ENCODE measurements around the gene GABRB3.

GABRB3 gene

DNA sequence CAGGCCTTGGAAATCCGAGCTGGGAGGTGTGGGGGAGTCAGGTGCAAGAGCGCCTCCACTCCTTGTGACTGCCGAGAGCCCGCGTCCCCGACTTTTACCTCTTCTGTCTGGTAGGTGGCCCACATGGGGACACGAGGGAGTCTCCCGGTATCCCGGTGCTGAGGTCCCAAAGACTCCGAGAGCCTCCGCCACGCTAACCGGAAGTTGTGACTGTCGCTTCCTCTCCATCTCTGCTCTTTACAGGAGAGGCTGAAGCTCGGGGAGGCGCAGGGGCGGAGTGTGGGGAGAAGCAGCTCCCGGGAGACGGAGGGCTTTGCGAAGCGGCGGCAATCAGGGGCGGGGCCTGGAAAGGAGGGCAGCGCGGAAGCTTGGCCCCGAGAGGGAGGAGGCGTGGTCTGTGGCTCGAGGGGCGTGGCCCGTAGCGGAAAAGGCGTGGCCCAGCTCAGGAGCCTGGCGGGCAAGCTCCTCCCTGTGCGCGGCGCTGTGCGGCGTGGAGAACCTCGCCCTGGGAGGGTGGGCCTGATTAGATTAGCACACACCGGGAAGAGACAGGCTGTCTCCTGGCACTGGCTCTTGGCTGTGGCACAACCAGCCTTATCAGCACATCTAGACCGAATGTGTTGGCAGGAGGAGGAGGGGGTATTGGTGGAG is 143.9 kb downstream of the GABRB3 start:
- DNase-seq (ENCODE audit: low spot score): no peak

DNA sequence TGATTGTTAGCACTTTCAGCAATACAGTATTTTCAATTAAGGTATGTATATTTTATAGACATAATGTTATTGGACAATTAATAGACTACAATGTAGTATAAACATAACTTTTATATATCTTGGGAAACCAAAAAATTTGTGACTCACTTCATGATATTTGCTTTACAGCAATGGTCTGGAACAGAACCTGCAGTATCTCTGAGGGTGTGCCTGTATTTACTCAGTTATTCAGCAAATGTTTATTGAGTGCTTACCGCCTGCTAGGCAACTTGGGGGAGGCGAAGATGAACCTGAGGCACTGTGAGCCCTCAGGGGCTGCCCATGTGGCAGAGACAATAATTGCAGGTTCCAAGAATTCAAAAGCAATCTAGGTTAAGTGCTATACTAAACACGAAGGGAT is 144.8 kb downstream of the GABRB3 start:
- DNase-seq (ENCODE audit: low spot score): no peak

GRCh38 chr15:26624128-26624527 is 148.7 kb downstream of the GABRB3 start:
- no peak for DNase-seq (ENCODE audit: low spot score)

GRCh38 chr15:26623071-26623470 is 149.8 kb downstream of the GABRB3 start:
- no peak for DNase-seq (ENCODE audit: low spot score)

DNA sequence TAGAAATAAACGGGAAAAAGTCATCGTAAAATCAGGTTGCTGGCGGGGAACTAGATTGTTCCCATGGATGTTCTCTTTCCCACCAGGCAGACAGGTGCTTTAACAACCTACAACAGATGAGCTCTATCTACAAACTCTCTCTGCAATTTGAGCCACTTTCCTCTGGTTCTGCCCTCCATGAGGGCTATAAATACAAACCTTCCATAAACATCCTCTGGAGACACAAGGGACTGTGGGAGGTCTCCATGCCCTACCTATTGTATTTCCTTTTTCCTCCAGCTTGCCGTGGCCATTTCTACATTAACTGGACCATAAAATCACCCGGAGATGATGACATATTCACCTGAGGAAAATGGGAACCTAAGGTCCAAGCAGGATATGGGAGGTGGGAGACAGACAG is 151.1 kb downstream of the GABRB3 start:
- DNase-seq (ENCODE audit: low spot score): no peak

DNA sequence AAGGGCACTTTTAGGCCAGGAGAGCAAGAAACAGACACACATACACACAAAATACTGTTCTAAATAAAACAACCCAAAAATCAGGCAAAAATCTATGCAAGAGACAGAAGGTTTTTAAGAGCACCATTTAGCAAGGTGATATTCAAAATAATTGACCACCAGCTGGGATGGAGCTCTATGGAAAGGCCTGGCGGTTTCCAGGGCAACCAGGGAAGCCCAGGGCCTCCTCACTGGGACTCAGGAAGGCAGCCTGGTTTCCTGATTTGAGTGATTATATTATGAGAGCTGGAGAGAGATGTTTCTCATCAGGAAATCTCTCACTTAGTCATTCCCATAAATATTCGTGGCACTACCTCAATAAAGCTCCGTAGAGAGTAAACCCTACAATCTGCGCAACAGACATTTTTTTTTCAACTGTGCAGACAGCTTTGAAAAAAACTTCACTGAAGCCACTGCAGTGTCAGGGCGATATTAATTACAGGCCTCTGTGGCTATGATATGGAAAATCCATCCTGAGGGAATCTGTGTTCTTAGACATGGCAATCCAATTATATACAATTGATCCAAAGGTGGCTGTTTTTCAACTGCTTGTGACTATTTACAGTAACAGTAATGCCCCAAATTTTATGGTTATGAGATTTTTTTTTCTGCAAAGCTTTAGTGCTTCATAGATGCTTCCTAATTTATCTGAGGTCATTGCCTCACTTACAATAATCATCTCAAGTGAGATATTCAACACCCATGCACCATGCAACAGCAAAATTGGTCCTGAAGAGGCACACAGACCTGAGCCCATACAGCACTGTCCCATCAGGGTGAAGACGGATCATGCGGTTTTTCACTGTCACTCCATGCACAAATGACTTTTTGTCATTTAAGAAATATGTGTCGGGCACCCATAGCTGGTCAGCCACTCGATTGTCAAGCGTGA is 152.1 kb downstream of the GABRB3 start:
- no peak for DNase-seq (ENCODE audit: low spot score)

GRCh38 chr15:26615927-26616302 is 157.0 kb downstream of the GABRB3 start:
- no peak for DNase-seq (ENCODE audit: low spot score)

DNA sequence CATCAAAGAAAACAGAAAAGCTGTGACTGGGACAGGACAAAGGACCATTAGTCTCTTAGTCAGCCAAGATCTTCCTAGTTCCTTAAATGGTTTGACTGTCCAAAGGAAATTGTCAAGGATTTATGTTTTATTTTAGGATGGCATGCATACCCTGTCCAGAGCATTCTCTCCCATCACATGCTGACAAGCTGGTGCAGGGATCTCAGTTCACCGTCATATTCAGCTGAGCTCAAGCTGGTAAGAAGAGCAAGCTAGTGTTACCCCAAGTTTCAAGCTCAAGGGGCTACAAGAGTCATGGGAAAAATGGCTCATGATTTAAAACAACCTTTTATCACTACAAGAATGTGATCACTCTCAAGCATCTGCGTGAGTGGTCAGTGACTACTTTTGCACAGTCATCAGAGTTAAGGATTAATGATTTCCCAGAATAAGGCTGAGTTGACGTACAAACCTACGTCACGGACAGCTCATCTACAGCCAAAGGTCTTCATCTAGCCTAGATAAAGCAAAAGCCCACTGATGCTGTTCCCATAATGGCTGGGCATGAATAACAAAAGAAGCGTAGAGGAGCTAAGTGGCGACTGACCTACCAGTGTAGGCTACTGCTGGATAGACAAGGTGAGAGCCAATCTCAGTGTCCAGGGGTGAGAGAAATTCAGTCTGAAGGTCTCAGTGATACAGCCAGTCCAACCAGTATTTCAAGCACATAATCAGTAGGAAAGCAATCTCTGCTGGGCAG is 157.5 kb downstream of the GABRB3 start:
- no peak for DNase-seq (ENCODE audit: low spot score)

- DNase-seq (ENCODE audit: low spot score): no peak
Measured at GRCh38 chr15:26614734-26615133, 158.1 kb downstream of the GABRB3 start.

GRCh38 chr15:26598704-26599103 is 174.2 kb downstream of the GABRB3 start:
- no peak for DNase-seq (ENCODE audit: low spot score)

DNA sequence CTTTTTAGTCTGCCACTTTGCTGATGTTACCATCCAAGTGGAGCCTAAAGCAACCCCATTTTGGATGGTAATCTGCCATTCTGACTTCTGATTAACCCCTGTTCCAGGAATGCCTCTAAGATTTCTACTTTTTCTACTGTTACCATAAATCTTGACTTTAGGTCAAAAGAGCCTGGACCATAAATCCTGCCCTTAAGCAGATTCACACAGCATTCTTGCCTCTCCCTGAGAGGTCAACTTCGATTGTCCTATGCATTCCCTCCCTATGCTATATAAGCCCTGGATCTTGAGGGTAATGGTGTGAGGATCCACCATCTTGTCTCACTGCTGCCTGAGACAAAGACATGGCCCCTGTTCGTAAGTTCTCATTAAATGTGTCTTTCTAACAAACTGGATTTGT is 177.3 kb downstream of the GABRB3 start:
- no peak for DNase-seq (ENCODE audit: low spot score)

DNA sequence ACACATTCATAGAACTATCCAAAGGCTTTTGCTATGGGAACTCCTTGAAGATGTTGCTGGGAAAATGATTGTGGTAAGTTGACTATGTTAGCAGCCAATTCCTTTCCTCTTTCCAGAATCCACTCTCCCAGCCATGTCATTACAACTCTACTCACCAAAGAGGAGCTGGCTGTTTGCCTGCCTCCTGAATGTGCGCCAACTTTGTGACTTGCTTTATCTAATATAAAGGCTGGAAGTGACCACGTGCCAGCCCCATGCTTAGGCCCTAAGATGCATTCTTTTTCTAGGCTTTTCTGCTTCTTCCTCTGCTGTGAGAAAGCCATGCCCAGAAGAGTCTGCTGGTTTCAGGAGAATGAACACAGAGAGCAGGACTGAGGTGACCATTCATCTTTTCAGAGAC is 182.2 kb downstream of the GABRB3 start:
- no peak for DNase-seq (ENCODE audit: low spot score)

DNA sequence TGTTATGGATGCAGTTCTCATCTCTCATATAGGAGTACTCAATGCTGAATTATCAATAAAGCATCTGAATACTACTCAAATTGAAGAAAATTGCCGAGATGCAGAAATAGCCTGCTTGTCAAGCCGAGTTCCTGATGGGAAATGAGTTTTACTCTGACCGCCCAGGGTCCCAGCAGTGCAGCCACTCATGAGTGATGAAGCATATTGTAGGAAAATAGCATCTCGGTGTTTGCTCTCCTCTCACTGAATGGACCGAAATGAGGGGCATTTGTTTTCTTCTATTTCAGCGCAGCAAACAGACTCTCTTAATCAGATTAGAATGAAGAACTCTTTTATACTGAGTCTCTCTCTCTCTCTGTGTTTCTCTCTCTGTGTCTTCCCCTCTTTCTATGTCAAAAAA is 190.0 kb downstream of the GABRB3 start:
- no peak for DNase-seq (ENCODE audit: low spot score)

DNA sequence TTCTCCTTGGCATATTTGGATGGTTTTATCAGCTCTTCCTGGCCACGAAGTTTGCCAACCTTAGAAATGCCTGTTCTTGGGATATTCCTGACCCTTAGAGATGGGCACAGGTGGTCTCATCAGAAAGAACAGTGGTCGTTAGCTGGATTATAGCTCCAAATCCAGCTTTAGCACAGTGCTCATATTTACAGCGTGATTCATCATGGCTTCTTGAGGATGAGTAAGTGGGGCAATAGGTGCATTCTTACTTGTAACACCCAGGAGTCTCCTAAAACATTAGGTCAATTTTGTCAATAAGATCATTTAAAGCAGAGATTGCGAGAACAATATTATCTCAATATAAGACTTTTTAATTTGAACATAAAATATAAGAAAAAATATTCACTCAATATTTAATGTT is 191.9 kb downstream of the GABRB3 start:
- no peak for DNase-seq (ENCODE audit: low spot score)

DNA sequence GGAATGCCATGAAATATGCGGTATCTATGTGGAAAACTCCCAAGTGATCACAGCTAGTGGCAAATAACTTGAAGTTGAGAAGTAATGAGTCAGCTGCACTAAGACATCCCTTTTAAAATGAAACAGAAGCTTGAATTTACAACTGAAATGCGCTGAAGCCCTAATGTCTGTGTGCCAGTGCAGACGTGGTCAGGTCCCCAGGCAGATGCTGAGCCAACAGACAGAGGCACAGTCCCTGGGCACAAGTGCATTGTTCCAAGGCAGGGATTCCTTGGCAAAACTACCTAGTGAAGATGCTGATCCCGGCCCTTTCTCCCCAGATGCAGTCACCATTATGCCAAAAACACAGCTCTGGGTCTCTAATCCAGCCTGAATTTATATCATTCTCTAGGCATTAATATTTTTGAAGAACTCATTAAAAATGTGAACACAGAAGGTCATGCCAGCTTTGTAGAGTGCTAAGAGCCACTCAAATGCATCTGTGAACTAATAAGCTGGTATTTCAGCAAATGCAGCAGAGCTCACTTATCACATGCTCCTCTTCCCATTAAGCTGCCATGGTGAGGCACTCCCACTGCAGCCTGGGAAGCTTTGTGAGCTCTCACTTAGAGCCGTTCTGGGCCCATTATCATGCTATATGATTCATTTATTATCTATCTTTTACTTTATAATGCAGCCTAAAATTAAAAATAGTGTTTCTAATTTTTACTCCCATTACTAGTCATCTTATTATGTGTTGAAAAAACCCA is 200.1 kb downstream of the GABRB3 start:
- DNase-seq (ENCODE audit: low spot score): no peak

- no peak for DNase-seq (ENCODE audit: low spot score)
Measured at GRCh38 chr15:26571346-26571745, 201.5 kb downstream of the GABRB3 start.

DNA sequence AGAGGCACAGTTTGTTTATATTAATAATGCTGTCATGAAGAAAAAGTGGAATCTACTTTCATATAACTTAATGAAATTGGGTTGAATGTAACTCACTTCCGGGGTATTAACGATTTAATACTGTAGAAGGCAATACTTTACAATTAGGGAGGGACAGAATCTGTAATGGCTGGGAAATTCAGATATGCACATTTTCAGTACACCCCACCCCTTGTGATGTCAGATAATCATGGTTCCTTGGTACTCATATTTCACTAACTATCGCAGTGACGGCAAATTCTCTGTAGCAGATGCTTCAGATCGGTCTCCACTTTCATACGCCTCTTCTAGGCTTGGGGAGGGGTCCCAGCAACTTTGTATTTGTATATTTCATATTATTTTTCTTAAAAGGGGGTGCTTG is 207.3 kb downstream of the GABRB3 start:
- no peak for DNase-seq (ENCODE audit: low spot score)

DNA sequence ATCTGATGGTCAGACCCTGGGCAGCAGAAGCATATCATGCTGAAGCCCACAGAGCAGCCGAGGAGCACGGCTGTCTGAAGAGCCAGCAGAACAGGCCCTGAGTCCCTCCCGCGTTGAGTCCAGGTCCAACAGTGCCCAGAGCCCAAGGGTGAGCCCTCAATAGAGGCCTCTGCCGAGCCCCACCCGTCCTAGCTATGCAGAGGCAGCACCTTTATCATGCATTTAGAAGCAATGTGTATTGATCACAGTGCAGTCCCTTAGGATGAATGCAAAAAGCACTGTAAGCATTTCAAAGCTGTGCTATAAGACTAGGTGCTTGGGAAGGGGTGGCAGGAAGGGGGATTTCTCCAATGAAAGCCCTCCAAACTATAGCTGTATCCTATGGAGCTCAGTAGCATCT is 208.5 kb downstream of the GABRB3 start:
- no peak for DNase-seq (ENCODE audit: low spot score)

GRCh38 chr15:26562336-26562735 is 210.5 kb downstream of the GABRB3 start:
- DNase-seq (ENCODE audit: low spot score): no peak

DNA sequence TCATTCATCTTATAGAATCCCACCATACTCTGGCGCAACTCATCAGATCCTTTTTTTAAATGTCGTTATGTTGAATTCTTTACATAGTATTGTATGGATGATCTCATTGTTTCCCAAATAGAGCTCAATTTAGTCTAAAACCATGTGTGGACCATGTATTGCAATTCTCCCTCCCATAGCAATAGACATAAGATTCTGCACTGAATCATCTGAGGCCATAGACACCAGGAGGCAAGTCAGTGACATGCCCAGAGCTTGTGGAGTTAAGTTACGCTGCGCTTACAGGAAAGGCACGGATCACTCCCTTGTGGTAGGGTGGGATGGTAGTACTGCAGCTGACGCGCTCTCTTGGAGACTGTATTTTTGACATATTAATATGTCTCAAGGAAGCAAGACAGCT is 211.0 kb downstream of the GABRB3 start:
- DNase-seq (ENCODE audit: low spot score): no peak

DNA sequence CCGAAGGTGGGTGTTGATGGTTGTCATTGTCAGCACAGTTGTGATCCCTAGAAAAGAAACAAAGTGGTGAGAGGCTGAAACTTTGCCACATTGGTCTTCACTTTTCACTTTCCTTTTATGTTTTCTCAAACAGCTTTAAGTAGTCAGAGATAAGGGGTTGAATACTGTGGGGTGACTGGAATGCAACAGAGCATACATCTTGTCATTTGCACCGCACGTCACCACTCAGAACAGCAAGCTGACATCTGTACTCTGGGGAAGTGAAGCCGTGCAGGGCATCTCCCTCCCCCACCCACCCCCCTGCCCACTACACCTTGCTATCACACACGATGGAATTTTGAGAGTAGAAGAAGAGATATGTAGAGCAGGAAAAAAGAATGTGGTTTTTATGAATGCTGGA is 211.7 kb downstream of the GABRB3 start:
- DNase-seq (ENCODE audit: low spot score): no peak

GRCh38 chr15:26555898-26556297 is 217.0 kb downstream of the GABRB3 start:
- no peak for DNase-seq (ENCODE audit: low spot score)

Measured in D341Med (cell line).